Activated T-cell treated with anti-CD3 and anti-CD28 coated beads for 4 hours (primary cell): Measurements from ENCODE around the gene ZCCHC8.
"Not testable (repeated sequence)": the region's sequence is repeated elsewhere in the genome, so short reads cannot be mapped to it uniquely, and the experiment has no call there.

Experiments used
- DNase-seq: peaks from one replicate; pipeline ENCODE4 v3.0.0-alpha.2; 2020

Gene ZCCHC8

GRCh38 chr12:122506393-122506938 is 5.7 kb upstream of the ZCCHC8 start:
- no peak for DNase-seq

- DNase-seq = no peak
Measured at GRCh38 chr12:122505419-122506051, 4.8 kb upstream of the ZCCHC8 start.

- no peak for DNase-seq
Measured at GRCh38 chr12:122503783-122504590, 3.3 kb upstream of the ZCCHC8 start.

- no peak for DNase-seq
Measured at GRCh38 chr12:122503147-122503751, 2.5 kb upstream of the ZCCHC8 start.

GRCh38 chr12:122501489-122501989 is 807 bp upstream of the ZCCHC8 start:
- no peak for DNase-seq

GRCh38 chr12:122499991-122500684 is 594 bp downstream of the ZCCHC8 start:
- peak; percentile 38 for DNase-seq

GRCh38 chr12:122495258-122495657 is 5.5 kb downstream of the ZCCHC8 start:
- DNase-seq = no peak

- not testable (repeated sequence) for DNase-seq
Measured at GRCh38 chr12:122493222-122493621, 7.5 kb downstream of the ZCCHC8 start.

- no peak for DNase-seq
Measured at GRCh38 chr12:122491991-122492390, 8.7 kb downstream of the ZCCHC8 start.

GRCh38 chr12:122489038-122489437 is 11.7 kb downstream of the ZCCHC8 start:
- no peak for DNase-seq

- not testable (repeated sequence) for DNase-seq
Measured at GRCh38 chr12:122487807-122488206, 12.9 kb downstream of the ZCCHC8 start.

GRCh38 chr12:122486805-122487426 is 13.8 kb downstream of the ZCCHC8 start:
- DNase-seq = no peak

- not testable (repeated sequence) for DNase-seq
Measured at GRCh38 chr12:122486360-122486759, 14.4 kb downstream of the ZCCHC8 start.

- not testable (repeated sequence) for DNase-seq
Measured at GRCh38 chr12:122484385-122484784, 16.3 kb downstream of the ZCCHC8 start.

GRCh38 chr12:122483969-122484368 is 16.8 kb downstream of the ZCCHC8 start:
- DNase-seq = no peak

GRCh38 chr12:122481861-122482260 is 18.9 kb downstream of the ZCCHC8 start:
- DNase-seq = no peak

- DNase-seq = no peak
Measured at GRCh38 chr12:122480753-122481152, 20.0 kb downstream of the ZCCHC8 start.

- DNase-seq = no peak
Measured at GRCh38 chr12:122474324-122474716, 26.4 kb downstream of the ZCCHC8 start.

- no peak for DNase-seq
Measured at GRCh38 chr12:122473543-122474323, 27.0 kb downstream of the ZCCHC8 start.

GRCh38 chr12:122471324-122472226 is 29.2 kb downstream of the ZCCHC8 start:
- DNase-seq = no peak
